HCT116 (cell line): ENCODE data around the gene ALK. TPM values are rescaled to one million over a fixed set of nuclear protein-coding genes. Genes with fewer than 3 reads are reported as not detected.

Source experiments
- ATAC-seq: fragments of 200-7000 bp; cut with Tn5 transposase; 2 replicates; pipeline ENCODE4 v1.9.1; 2020; ENCODE audit warnings: mild to moderate bottlenecking, moderate library complexity
- BruUV-seq: library from RNA; stranded (reverse); fragments of 400-500 nt; replicated peaks from 2 replicates; lab custom pipeline; 2021; lab: Mats Ljungman, UMichigan
- CTCF ChIA-PET: fragments of 300-600 bp; sonication (Branson Sonifier 250); formaldehyde crosslinking; loops from one replicate; lab custom pipeline; 2021; ENCODE audit warnings: antibody characterized with exemption; lab: Charles Lee
- POLR2A ChIA-PET: fragments of 300-600, 350-600 bp; sonication (Branson Sonifier 250); formaldehyde crosslinking; loops from one replicate; lab custom pipeline; 2021; ENCODE audit warnings: antibody characterized with exemption; lab: Charles Lee
- RAD21 ChIA-PET, 2 experiments: fragments of 300-600 bp; sonication (Branson Sonifier 250); formaldehyde crosslinking; loops; one replicate each; lab custom pipeline; 2023; ENCODE audit warnings: low total read pairs in 2 of 2; ENCODE audit not compliant: uncharacterized antibody in 2 of 2, unreplicated experiment in 2 of 2, low non-redundant PET in 1 of 2; lab: Charles Lee
- DNase-seq: peaks from one replicate; pipeline ENCODE4 v3.0.0-alpha.2; 2010; ENCODE audit warnings: low read depth, low spot score
- H2AFZ ChIP-seq: fragments of 200-600 bp; shearing (Covaris generic), sonication (generic); 2 replicates; pipeline ENCODE4 v1.6.1; 2017; ENCODE audit warnings: low read depth, mixed run types, mixed read lengths, antibody characterized with exemption, low read length; ENCODE audit not compliant: poor library complexity, severe bottlenecking
- H3K27ac ChIP-seq: 2 replicates; pipeline ENCODE4 v1.5.1; 2012; ENCODE audit warnings: low read depth, low read length
- H3K27me3 ChIP-seq: fragments of 200-600 bp; sonication (generic); 2 replicates; pipeline ENCODE4 v1.6.1; 2016; ENCODE audit warnings: mixed run types, low read length, mixed read lengths; ENCODE audit not compliant: insufficient read depth
- H3K36me3 ChIP-seq, 2 experiments: fragments of 200-500 bp in 1 of 2; fragments of 200-600 bp in 1 of 2; sonication (Bioruptor generic) in 1 of 2; sonication (generic) in 1 of 2; 2 replicates each; pipeline versions ENCODE4 v1.5.1 to v1.6.1; 2014 to 2016; ENCODE audit warnings: low read length in 2 of 2, inconsistent platforms in 1 of 2, mixed read lengths in 1 of 2, mixed run types in 1 of 2; ENCODE audit not compliant: insufficient read depth in 2 of 2, control insufficient read depth in 1 of 2
- H3K4me1 ChIP-seq, 2 experiments: fragments of 200-600 bp in 1 of 2; sonication (generic) in 1 of 2; 2 replicates each; pipeline versions ENCODE4 v1.5.1 to v1.6.1; 2012 to 2017; ENCODE audit warnings: low read length in 2 of 2, inconsistent platforms in 1 of 2, mild to moderate bottlenecking in 1 of 2, mixed read lengths in 1 of 2, mixed run types in 1 of 2, moderate library complexity in 1 of 2; ENCODE audit not compliant: insufficient read depth in 2 of 2, control insufficient read depth in 1 of 2
- H3K4me2 ChIP-seq: fragments of 200-600 bp; sonication (generic); 2 replicates; pipeline ENCODE4 v1.6.1; 2017; ENCODE audit warnings: mixed run types, low read length, mixed read lengths
- H3K4me3 ChIP-seq, 2 experiments: fragments of 200-600 bp in 1 of 2; sonication (generic) in 1 of 2; replicated peaks in 1 of 2; 2 replicates each; pipeline ENCODE4 v1.5.1; 2011 to 2016; ENCODE audit warnings: low read length in 2 of 2, control low read depth in 1 of 2, low read depth in 1 of 2, mild to moderate bottlenecking in 1 of 2, mixed read lengths in 1 of 2, mixed run types in 1 of 2
- H3K79me2 ChIP-seq: fragments of 200-600 bp; sonication (generic); 2 replicates; pipeline ENCODE4 v1.6.1; 2017; ENCODE audit warnings: mild to moderate bottlenecking, mixed run types, low read length, moderate library complexity, mixed read lengths; ENCODE audit not compliant: insufficient read depth
- H3K9ac ChIP-seq: fragments of 200-600 bp; sonication (generic); 2 replicates; pipeline ENCODE4 v1.6.1; 2016; ENCODE audit warnings: low read length, mixed read lengths
- H3K9me2 ChIP-seq: fragments of 200-600 bp; sonication (generic), shearing (Covaris generic); 2 replicates; pipeline ENCODE4 v1.6.1; 2017; ENCODE audit warnings: mixed run types, mild to moderate bottlenecking, moderate library complexity; ENCODE audit not compliant: insufficient read depth
- H3K9me3 ChIP-seq, 2 experiments: fragments of 200-500 bp in 1 of 2; fragments of 200-600 bp in 1 of 2; sonication (Bioruptor generic) in 1 of 2; sonication (generic) in 1 of 2; 2 replicates each; pipeline ENCODE4 v1.6.1; 2014 to 2017; ENCODE audit warnings: low read length in 2 of 2, mixed read lengths in 2 of 2, inconsistent platforms in 1 of 2, low read depth in 1 of 2, mild to moderate bottlenecking in 1 of 2, mixed run types in 1 of 2, moderate library complexity in 1 of 2; ENCODE audit not compliant: control insufficient read depth in 1 of 2, insufficient read depth in 1 of 2
- H4K20me1 ChIP-seq: fragments of 200-600 bp; sonication (generic), shearing (Covaris generic); 2 replicates; pipeline ENCODE4 v1.6.1; 2017; ENCODE audit warnings: mixed run types, mild to moderate bottlenecking, moderate library complexity; ENCODE audit not compliant: insufficient read depth
- ATF3 ChIP-seq: IDR thresholded peaks from 2 replicates; pipeline ENCODE4 v1.6.1; 2012
- CBX3 ChIP-seq: IDR thresholded peaks from 2 replicates; pipeline ENCODE4 v1.6.1; 2012; ENCODE audit warnings: low read depth
- CEBPB ChIP-seq: IDR thresholded peaks from 2 replicates; pipeline ENCODE4 v1.6.1; 2012; ENCODE audit warnings: low read depth
- EZH2phosphoT487 ChIP-seq: fragments of 200-600 bp; IDR thresholded peaks from 2 replicates; pipeline ENCODE4 v1.6.1; 2018; ENCODE audit warnings: antibody characterized with exemption, borderline replicate concordance
- MAX ChIP-seq: IDR thresholded peaks from 2 replicates; pipeline ENCODE4 v1.6.1; 2012
- POLR2A ChIP-seq: IDR thresholded peaks from 2 replicates; pipeline ENCODE4 v1.7.0; 2011; ENCODE audit warnings: borderline replicate concordance; ENCODE audit not compliant: insufficient read depth, insufficient read length; ENCODE audit errors: extremely low read depth
- POLR2AphosphoS5 ChIP-seq: IDR thresholded peaks from 2 replicates; pipeline ENCODE4 v1.6.1; 2011; ENCODE audit warnings: mild to moderate bottlenecking, low read depth, low read length, moderate library complexity
- RAD21 ChIP-seq: IDR thresholded peaks from 2 replicates; pipeline ENCODE4 v1.6.1; 2012; ENCODE audit warnings: low read depth, mild to moderate bottlenecking
- REST ChIP-seq: IDR thresholded peaks from 2 replicates; pipeline ENCODE4 v1.6.1; 2012; ENCODE audit warnings: low read depth
- SIN3A ChIP-seq: IDR thresholded peaks from 2 replicates; pipeline ENCODE4 v1.6.1; 2012; ENCODE audit warnings: low read depth
- SP1 ChIP-seq: IDR thresholded peaks from 2 replicates; pipeline ENCODE4 v1.6.1; 2012; ENCODE audit warnings: low read depth
- SRF ChIP-seq: IDR thresholded peaks from 2 replicates; pipeline ENCODE4 v1.6.1; 2012; ENCODE audit warnings: low read depth
- TCF7L2 ChIP-seq: IDR thresholded peaks from 2 replicates; pipeline ENCODE4 v1.7.0; 2011; ENCODE audit warnings: borderline replicate concordance, inconsistent platforms; ENCODE audit not compliant: insufficient read depth, insufficient read length; ENCODE audit errors: extremely low read depth
- YY1 ChIP-seq: IDR thresholded peaks from 2 replicates; pipeline ENCODE4 v1.6.1; 2011; ENCODE audit warnings: low read length, low read depth, moderate library complexity, mild to moderate bottlenecking; ENCODE audit not compliant: insufficient replicate concordance; ENCODE audit errors: extremely low read depth
- ZBTB33 ChIP-seq: IDR thresholded peaks from 2 replicates; pipeline ENCODE4 v1.6.1; 2011; ENCODE audit warnings: mild to moderate bottlenecking, low read length, moderate library complexity; ENCODE audit not compliant: insufficient replicate concordance; ENCODE audit errors: extremely low read depth
- ZFX ChIP-seq: fragments of 450-650 bp; IDR thresholded peaks from 2 replicates; pipeline ENCODE4 v1.6.1; 2017
- ZNF274 ChIP-seq: fragments of 200-500 bp; sonication (Bioruptor generic); IDR thresholded peaks from 2 replicates; pipeline ENCODE4 v1.6.1; 2014; ENCODE audit warnings: mild to moderate bottlenecking, low read depth, low read length, inconsistent platforms
- intact Hi-C: fragments of 100-400 bp; cut with micrococcal nuclease; formaldehyde crosslinking; loops from 2 replicates; pipeline ENCODE4 v1.10.0; 2022
- total RNA-seq: library from RNA; stranded (reverse); gene quantifications from one replicate; pipeline ENCODE4 v1.2.1, GENCODE V29; 2021; ENCODE audit not compliant: unreplicated experiment

The ALK gene
- total RNA-seq, 1 experiment from 2014 or later = not detected

GRCh38 chr2:29561181-29561580, 360.2 kb downstream of the ALK start:
- Histone ChIP-seq H4K20me1 (no peaks in the 10 kb centered on the region), H3K9me3 (no peaks in the 10 kb centered on the region), H3K27ac (no peak overlapping the region), H3K79me2 (no peaks in the 10 kb centered on the region)
- TF ChIP-seq RAD21 = no peak
- no peak for TF ChIP-seq REST
- TF ChIP-seq CBX3 = no peak
- no peak for TF ChIP-seq CEBPB
- no peak for TF ChIP-seq ATF3
- TF ChIP-seq SIN3A = no peak
- TF ChIP-seq ZBTB33 = no peak
- no peak for TF ChIP-seq ZFX
- TF ChIP-seq TCF7L2 = no peak
- TF ChIP-seq EZH2phosphoT487 = no peak
- no peak for TF ChIP-seq SP1
- TF ChIP-seq YY1 = no peak
- no peak for TF ChIP-seq ZNF274
- TF ChIP-seq MAX = no peak
- no peak for TF ChIP-seq SRF
- no peak for TF ChIP-seq POLR2A
- TF ChIP-seq POLR2AphosphoS5 = no peak
- TF ChIP-seq, all 23 proteins: peak for 0
- ATAC-seq (no peak), DNase-seq (no peak)
- intact Hi-C loops = no loop called here
- peaks cover 33% of the 10 kb centered on the region for H3K27me3 ChIP-seq
- no peak overlapping the region for H3K9ac ChIP-seq
- ChIA-PET CTCF (no interaction called here), RAD21 (no interaction called here), POLR2A (no interaction called here)
- no peak overlapping the region for H3K4me3 ChIP-seq
- no peaks in the 10 kb centered on the region for H3K9me2 ChIP-seq
- H3K4me2 ChIP-seq = no peak overlapping the region
- no peak overlapping the region for H2AFZ ChIP-seq
- no TSS peak for BruUV-seq
- no peaks in the 10 kb centered on the region for H3K36me3 ChIP-seq
- H3K4me1 ChIP-seq = no peaks in the 10 kb centered on the region
